Osteocyte (in vitro differentiated cells): ENCODE measurements around the gene G6PC3. TPM values are rescaled to one million over a fixed set of nuclear protein-coding genes. Genes with fewer than 3 reads are reported as not detected.

Experiments used
- DNase-seq: peaks from one replicate; pipeline ENCODE4 v3.0.0; 2021; ENCODE audit warnings: mixed read lengths; ENCODE audit not compliant: unreplicated experiment; ENCODE audit errors: extremely low spot score
- H3K27ac Mint-ChIP-seq: one replicate; pipeline ENCODE4 v1.8.0; 2021; ENCODE audit warnings: mild to moderate bottlenecking, mixed read lengths; ENCODE audit not compliant: unreplicated experiment
- H3K27me3 Mint-ChIP-seq: one replicate; pipeline ENCODE4 v1.8.0; 2021; ENCODE audit warnings: mixed read lengths; ENCODE audit not compliant: unreplicated experiment
- H3K36me3 Mint-ChIP-seq: one replicate; pipeline ENCODE4 v1.8.0; 2021; ENCODE audit warnings: mixed read lengths; ENCODE audit not compliant: unreplicated experiment
- H3K4me1 Mint-ChIP-seq: one replicate; pipeline ENCODE4 v1.8.0; 2021; ENCODE audit warnings: mixed read lengths; ENCODE audit not compliant: unreplicated experiment
- H3K4me3 Mint-ChIP-seq: one replicate; pipeline ENCODE4 v1.8.0; 2021; ENCODE audit warnings: mild to moderate bottlenecking, moderate library complexity, mixed read lengths; ENCODE audit not compliant: unreplicated experiment
- H3K9me3 Mint-ChIP-seq: one replicate; pipeline ENCODE4 v1.8.0; 2021; ENCODE audit warnings: mixed read lengths; ENCODE audit not compliant: unreplicated experiment
- CTCF ChIP-seq: fragments of 200-600 bp; sonication (generic); IDR thresholded peaks from 2 replicates; pipeline ENCODE4 v1.5.0; 2021; ENCODE audit warnings: antibody characterized with exemption, mild to moderate bottlenecking, moderate library complexity
- total RNA-seq: library from RNA; stranded (reverse); gene quantifications from 2 replicates; pipeline ENCODE4 v1.2.1, GENCODE V29; 2021

Gene G6PC3
- total RNA-seq, 1 donor from 2014 or later: 60.3 TPM

GRCh38 chr17:44067545-44067940 lies 3.0 kb upstream of the G6PC3 start:
- Mint-ChIP-seq H3K9me3 (no peaks in the 10 kb centered on the region), H3K4me1 (peaks cover 49% of the 10 kb centered on the region), H3K36me3 (peaks cover 8% of the 10 kb centered on the region), H3K4me3 (no peak overlapping the region), H3K27me3 (no peaks in the 10 kb centered on the region), H3K27ac (no peak overlapping the region)
- TF ChIP-seq CTCF: no peak
- no peak for DNase-seq

GRCh38 chr17:44069974-44070454 lies 521 bp upstream of the G6PC3 start:
- peak overlapping the region; percentile 96 for H3K4me3 Mint-ChIP-seq
- no peak for DNase-seq
- H3K4me1 Mint-ChIP-seq: peaks cover 42% of the 10 kb centered on the region
- H3K9me3 Mint-ChIP-seq: no peaks in the 10 kb centered on the region
- TF ChIP-seq CTCF: no peak
- H3K27ac Mint-ChIP-seq: peak overlapping the region; percentile 97
- peaks cover 2% of the 10 kb centered on the region for H3K36me3 Mint-ChIP-seq
- no peaks in the 10 kb centered on the region for H3K27me3 Mint-ChIP-seq

GRCh38 chr17:44071198-44071520 lies 624 bp downstream of the G6PC3 start:
- Mint-ChIP-seq H3K27me3 (no peaks in the 10 kb centered on the region), H3K27ac (peak overlapping the region; percentile 97), H3K4me1 (peaks cover 36% of the 10 kb centered on the region), H3K4me3 (peak overlapping the region; percentile 96), H3K36me3 (peaks cover 7% of the 10 kb centered on the region), H3K9me3 (no peaks in the 10 kb centered on the region)
- TF ChIP-seq CTCF: no peak
- no peak for DNase-seq

- peak overlapping the region; percentile 96 for H3K4me3 Mint-ChIP-seq
Measured at GRCh38 chr17:44071772-44072171, 1.2 kb downstream of the G6PC3 start.

More at GRCh38 chr17:44071772-44072171, 1.2 kb downstream of the G6PC3 start:
- no peak for TF ChIP-seq CTCF
- DNase-seq: no peak
- peak overlapping the region; percentile 97 for H3K27ac Mint-ChIP-seq
- peaks cover 33% of the 10 kb centered on the region for H3K4me1 Mint-ChIP-seq
- H3K9me3 Mint-ChIP-seq: no peaks in the 10 kb centered on the region
- no peaks in the 10 kb centered on the region for H3K27me3 Mint-ChIP-seq
- H3K36me3 Mint-ChIP-seq: peaks cover 10% of the 10 kb centered on the region
